AG04449 (cell line): ENCODE results near the gene MSANTD1.

Experiments
- CTCF ChIA-PET: fragments of 350-600 bp; formaldehyde crosslinking; extraction: SDS; loops from one replicate; lab custom pipeline; 2021; ENCODE audit warnings: antibody characterized with exemption; lab: Yijun Ruan, JAX
- POLR2A ChIA-PET: fragments of 400-600, 350-600 bp; formaldehyde crosslinking; extraction: SDS; loops from one replicate; lab custom pipeline; 2020; ENCODE audit warnings: antibody characterized with exemption, inconsistent platforms; lab: Yijun Ruan, JAX
- DNase-seq: peaks from one replicate; pipeline ENCODE4 v3.0.0-alpha.2; 2010; ENCODE audit warnings: low read depth, low spot score
- H3K4me3 ChIP-seq: 2 replicates; pipeline ENCODE4 v1.5.1; 2011; ENCODE audit warnings: low read depth, mild to moderate bottlenecking, control low read depth, low read length
- TF ChIP-seq, protein P1 (sequence below): IDR thresholded peaks from one replicate; pipeline ENCODE4 v1.5.1; 2011; ENCODE audit warnings: mild to moderate bottlenecking, moderate library complexity, low read length, control low read depth, inconsistent platforms; ENCODE audit not compliant: insufficient read depth; ENCODE audit errors: missing control alignments

The MSANTD1 gene

GRCh38 chr4:3269991-3270611 is 21.1 kb downstream of the MSANTD1 start:
- ChIA-PET CTCF (no interaction called here), POLR2A (no interaction called here)
- TF ChIP-seq, protein P1, sequence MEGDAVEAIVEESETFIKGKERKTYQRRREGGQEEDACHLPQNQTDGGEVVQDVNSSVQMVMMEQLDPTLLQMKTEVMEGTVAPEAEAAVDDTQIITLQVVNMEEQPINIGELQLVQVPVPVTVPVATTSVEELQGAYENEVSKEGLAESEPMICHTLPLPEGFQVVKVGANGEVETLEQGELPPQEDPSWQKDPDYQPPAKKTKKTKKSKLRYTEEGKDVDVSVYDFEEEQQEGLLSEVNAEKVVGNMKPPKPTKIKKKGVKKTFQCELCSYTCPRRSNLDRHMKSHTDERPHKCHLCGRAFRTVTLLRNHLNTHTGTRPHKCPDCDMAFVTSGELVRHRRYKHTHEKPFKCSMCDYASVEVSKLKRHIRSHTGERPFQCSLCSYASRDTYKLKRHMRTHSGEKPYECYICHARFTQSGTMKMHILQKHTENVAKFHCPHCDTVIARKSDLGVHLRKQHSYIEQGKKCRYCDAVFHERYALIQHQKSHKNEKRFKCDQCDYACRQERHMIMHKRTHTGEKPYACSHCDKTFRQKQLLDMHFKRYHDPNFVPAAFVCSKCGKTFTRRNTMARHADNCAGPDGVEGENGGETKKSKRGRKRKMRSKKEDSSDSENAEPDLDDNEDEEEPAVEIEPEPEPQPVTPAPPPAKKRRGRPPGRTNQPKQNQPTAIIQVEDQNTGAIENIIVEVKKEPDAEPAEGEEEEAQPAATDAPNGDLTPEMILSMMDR = no peak
- H3K4me3 ChIP-seq = no peak overlapping the region
- DNase-seq = no peak

DNA sequence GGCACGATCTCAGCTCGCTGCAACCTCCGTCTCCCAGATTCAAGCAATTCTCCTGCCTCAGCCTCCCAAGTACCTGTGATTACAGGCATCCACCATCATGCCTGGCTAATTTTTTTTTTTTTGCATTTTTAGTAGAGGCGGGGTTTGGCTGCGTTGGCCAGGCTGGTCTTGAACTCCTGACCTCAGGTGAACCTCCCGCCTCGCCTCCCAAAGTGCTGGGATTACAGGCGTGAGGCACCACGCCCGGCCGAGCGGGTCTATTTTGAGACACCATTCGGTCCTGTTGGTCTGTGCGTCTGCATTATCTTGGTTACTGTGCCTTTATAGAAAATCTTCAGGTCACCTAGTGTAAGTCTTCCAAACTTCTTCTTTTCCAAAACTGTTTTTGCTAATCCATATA is 22.2 kb downstream of the MSANTD1 start:
- ChIA-PET CTCF (interaction anchor here (1.5 kb wide), 1 partner anchor 29 kb away, joined by 3 read pairs; no protein-coding TSS in a partner anchor), POLR2A (no interaction called here)
- TF ChIP-seq, protein P1 = no peak
- DNase-seq = no peak
- no peak overlapping the region for H3K4me3 ChIP-seq

GRCh38 chr4:3276986-3277385 is 28.0 kb downstream of the MSANTD1 start:
- ChIA-PET POLR2A (no interaction called here), CTCF (interaction anchor here (1.1 kb wide), 1 partner anchor 18 kb away, joined by 3 read pairs; no protein-coding TSS in a partner anchor)
- no peak for DNase-seq
- TF ChIP-seq, protein P1 = no peak
- H3K4me3 ChIP-seq = no peak overlapping the region

DNA sequence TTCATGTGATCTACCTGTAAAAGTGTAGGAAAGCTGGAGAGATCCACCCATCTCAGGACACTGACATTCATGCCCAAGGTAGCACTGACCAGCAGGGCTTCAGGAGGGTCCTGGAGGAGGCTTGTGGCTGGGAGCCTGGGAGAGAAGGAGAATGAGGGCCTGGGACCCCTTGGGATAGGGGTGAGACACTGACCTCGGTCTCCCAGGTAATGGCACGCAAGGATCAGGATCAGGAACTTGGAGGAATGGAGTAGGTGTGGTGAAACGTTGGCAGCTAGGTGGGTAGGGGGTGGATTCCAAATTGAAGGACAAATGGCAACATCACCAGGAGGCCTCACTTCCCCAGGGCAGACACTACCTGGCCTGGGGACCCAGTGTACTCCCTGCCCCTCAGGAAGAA is 31.5 kb downstream of the MSANTD1 start:
- POLR2A ChIA-PET = no interaction called here
- no peak overlapping the region for H3K4me3 ChIP-seq
- CTCF ChIA-PET = no interaction called here
- DNase-seq = no peak
- TF ChIP-seq, protein P1 = no peak

DNA sequence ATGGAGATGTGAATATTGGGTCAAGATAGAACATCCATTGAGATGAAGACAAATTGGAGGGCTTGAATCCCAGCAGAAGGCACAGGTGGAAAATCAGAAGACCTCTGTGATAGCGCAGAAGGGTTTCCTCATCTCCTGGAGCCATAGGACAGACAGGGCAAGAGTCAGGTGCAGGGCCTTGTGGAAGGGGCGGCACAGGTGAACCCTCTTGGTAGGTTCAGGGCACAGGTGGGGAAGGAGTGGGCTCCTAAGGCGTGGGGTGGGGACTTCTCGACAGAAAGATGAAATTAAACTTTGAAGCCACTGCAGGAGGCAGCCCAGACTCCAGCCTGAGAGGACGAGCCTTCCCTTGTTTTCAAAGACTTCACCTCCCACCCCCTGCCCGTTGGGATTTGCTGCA is 34.5 kb downstream of the MSANTD1 start:
- no peak overlapping the region for H3K4me3 ChIP-seq
- TF ChIP-seq, protein P1 = no peak
- ChIA-PET CTCF (no interaction called here), POLR2A (no interaction called here)
- no peak for DNase-seq

DNA sequence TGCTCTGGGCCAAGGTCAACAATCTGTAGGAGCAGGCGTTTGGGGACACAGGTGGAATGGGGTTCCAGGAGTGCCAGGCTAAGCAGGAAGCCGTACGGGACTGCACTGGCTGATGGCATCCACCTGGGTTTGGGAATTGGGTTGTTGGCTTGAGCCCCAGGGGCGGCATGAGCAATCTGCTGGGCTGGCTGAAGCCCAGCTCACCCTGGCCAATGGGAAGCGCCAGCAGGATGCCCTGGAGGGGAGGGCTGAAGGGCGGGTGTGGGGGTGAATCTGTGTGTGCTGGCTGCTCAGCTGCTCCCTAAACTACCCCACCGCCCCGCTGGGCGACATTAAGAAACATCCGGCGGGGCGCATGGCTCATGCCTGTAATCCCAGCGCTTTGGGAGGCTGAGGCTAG is 35.0 kb downstream of the MSANTD1 start:
- H3K4me3 ChIP-seq = no peak overlapping the region
- DNase-seq = no peak
- TF ChIP-seq, protein P1 = no peak
- CTCF ChIA-PET = no interaction called here
- POLR2A ChIA-PET = no interaction called here
